SK-N-SH (cell line): ENCODE measurements around the gene SCG2. TPM values are rescaled to one million over a fixed set of nuclear protein-coding genes. Genes with fewer than 3 reads are reported as not detected.

Source experiments
- CTCF ChIA-PET: fragments of 300-600, 350-600 bp; formaldehyde crosslinking; extraction: SDS; loops from one replicate; lab custom pipeline; 2021; lab: Yijun Ruan, JAX
- POLR2A ChIA-PET: fragments of 350-600 bp; sonication (Branson Sonifier 250); formaldehyde crosslinking; extraction: SDS; loops from one replicate; lab custom pipeline; 2020; ENCODE audit warnings: antibody characterized with exemption, inconsistent platforms; lab: Yijun Ruan, JAX
- DNase-seq: peaks from one replicate; pipeline ENCODE4 v3.0.0; 2012
- H2AFZ ChIP-seq: fragments of 200-600 bp; sonication (generic); 2 replicates; pipeline ENCODE4 v1.8.1; 2016; ENCODE audit warnings: antibody characterized with exemption, mild to moderate bottlenecking, low read depth
- H3F3A ChIP-seq: fragments of 200-600 bp; sonication (generic); replicated peaks from 2 replicates; pipeline ENCODE3; 2016; ENCODE audit warnings: antibody characterized with exemption, mild to moderate bottlenecking; ENCODE audit not compliant: insufficient read depth
- H3K27ac ChIP-seq, 2 experiments: fragments of 200-500 bp in 1 of 2; fragments of 200-600 bp in 1 of 2; sonication (Bioruptor generic) in 1 of 2; sonication (generic), shearing (Covaris generic) in 1 of 2; 2 replicates each; pipeline versions ENCODE4 v1.5.1 to v1.6.1; 2014 to 2016; ENCODE audit warnings: low read depth in 2 of 2, inconsistent platforms in 1 of 2, low read length in 1 of 2, mild to moderate bottlenecking in 1 of 2, mixed read lengths in 1 of 2
- H3K27me3 ChIP-seq: fragments of 200-600 bp; sonication (generic), shearing (Covaris generic); 2 replicates; pipeline ENCODE4 v1.6.1; 2016; ENCODE audit warnings: mixed run types; ENCODE audit not compliant: insufficient read depth
- H3K36me3 ChIP-seq, 2 experiments: fragments of 200-500 bp in 1 of 2; fragments of 200-600 bp in 1 of 2; sonication (Bioruptor generic) in 1 of 2; sonication (generic) in 1 of 2; replicated peaks in 1 of 2; 2 replicates each; pipeline versions ENCODE3 to v1.5.1; 2014 to 2016; ENCODE audit warnings: low read length in 1 of 2, mild to moderate bottlenecking in 1 of 2; ENCODE audit not compliant: insufficient read depth in 2 of 2, control insufficient read depth in 1 of 2
- H3K4me1 ChIP-seq, 2 experiments: fragments of 200-500 bp in 1 of 2; fragments of 200-600 bp in 1 of 2; sonication (Bioruptor generic) in 1 of 2; sonication (generic), shearing (Covaris generic) in 1 of 2; 2 replicates each; pipeline versions ENCODE4 v1.5.1 to v1.6.1; 2014 to 2016; ENCODE audit warnings: low read depth in 1 of 2, low read length in 1 of 2, mixed run types in 1 of 2; ENCODE audit not compliant: insufficient read depth in 2 of 2, control insufficient read depth in 1 of 2
- H3K4me2 ChIP-seq: fragments of 200-600 bp; sonication (generic), shearing (Covaris generic); 2 replicates; pipeline ENCODE4 v1.6.1; 2017; ENCODE audit warnings: mixed run types
- H3K4me3 ChIP-seq, 2 experiments: fragments of 200-500 bp in 1 of 2; fragments of 200-600 bp in 1 of 2; sonication (Bioruptor generic) in 1 of 2; sonication (generic), shearing (Covaris generic) in 1 of 2; 2 replicates each; pipeline versions ENCODE4 v1.5.1 to v1.8.1; 2014 to 2016; ENCODE audit warnings: low read depth in 2 of 2, inconsistent platforms in 1 of 2, low read length in 1 of 2, mild to moderate bottlenecking in 1 of 2, mixed read lengths in 1 of 2, moderate library complexity in 1 of 2
- H3K79me2 ChIP-seq: fragments of 200-600 bp; sonication (generic); 2 replicates; pipeline ENCODE4 v1.8.1; 2017; ENCODE audit warnings: mild to moderate bottlenecking; ENCODE audit not compliant: insufficient read depth
- H3K9ac ChIP-seq: fragments of 200-600 bp; sonication (generic); 2 replicates; pipeline ENCODE4 v1.6.1; 2017; ENCODE audit warnings: mixed run types
- H3K9me2 ChIP-seq: fragments of 200-600 bp; sonication (generic); 2 replicates; pipeline ENCODE4 v1.6.1; 2017; ENCODE audit warnings: mixed run types
- H3K9me3 ChIP-seq: fragments of 200-600 bp; sonication (generic); 2 replicates; pipeline ENCODE4 v1.6.1; 2017; ENCODE audit warnings: mixed run types, mild to moderate bottlenecking, moderate library complexity
- H4K20me1 ChIP-seq: fragments of 200-600 bp; sonication (generic); 2 replicates; pipeline ENCODE4 v1.6.1; 2017; ENCODE audit warnings: mild to moderate bottlenecking, mixed run types; ENCODE audit not compliant: insufficient read depth
- ELF1 ChIP-seq: IDR thresholded peaks from 2 replicates; pipeline ENCODE4 v1.4.0; 2012
- GABPA ChIP-seq: IDR thresholded peaks from 2 replicates; pipeline ENCODE4 v1.4.0; 2012; ENCODE audit warnings: low read depth, mild to moderate bottlenecking
- GATA2 ChIP-seq: sonication (generic); formaldehyde crosslinking; IDR thresholded peaks from 2 replicates; pipeline ENCODE4 v1.5.0; 2020; ENCODE audit warnings: mild to moderate bottlenecking, missing genetic modification reagents
- MEF2A ChIP-seq: IDR thresholded peaks from 2 replicates; pipeline ENCODE4 v1.4.0; 2012; ENCODE audit warnings: low read depth, borderline replicate concordance
- REST ChIP-seq: IDR thresholded peaks from 2 replicates; pipeline ENCODE4 v1.6.1; 2012; ENCODE audit warnings: mild to moderate bottlenecking, low read depth, low read length, moderate library complexity
- TAF1 ChIP-seq: IDR thresholded peaks from 2 replicates; pipeline ENCODE4 v1.6.1; 2012; ENCODE audit warnings: low read depth, mild to moderate bottlenecking, low read length, moderate library complexity, borderline replicate concordance
- USF1 ChIP-seq: IDR thresholded peaks from 2 replicates; pipeline ENCODE4 v1.4.0; 2012; ENCODE audit warnings: low read depth, borderline replicate concordance
- USF2 ChIP-seq: fragments of 150-350 bp; IDR thresholded peaks from 2 replicates; pipeline ENCODE4 v1.6.1; 2017; ENCODE audit warnings: antibody characterized with exemption, low read length, low read depth, borderline replicate concordance
- WGBS: methylation state at CpG from one replicate; pipeline ENCODE4 v1.1.6; 2017; ENCODE audit warnings: low lambda C conversion rate; 5-methylcytosine and 5-hydroxymethylcytosine counted together
- polyA plus RNA-seq, 3 experiments: library from polyadenylated mRNA; depleted of rRNA; stranded (reverse); fragments of >200 nt; gene quantifications; 2 replicates each; pipeline ENCODE4 v1.2.3, GENCODE V29; 2012

The SCG2 gene
- polyA plus RNA-seq, 1 of the 3 experiments (the other 2 are of a cell fraction), result 373 TPM

- 89% methylated on average over 5 of the region's 5 CpGs for WGBS
- H3K27me3 ChIP-seq, result no peaks in the 10 kb centered on the region
- CTCF ChIA-PET, result interaction anchor here (0.6 kb wide), 1 partner anchor 360 kb away, joined by 3 read pairs; no protein-coding TSS in a partner anchor
Observed at GRCh38 chr2:223607476-223607875, 5.3 kb upstream of the SCG2 start.

More at GRCh38 chr2:223607476-223607875, 5.3 kb upstream of the SCG2 start:
- Histone ChIP-seq H3K27ac (no peak overlapping the region), H3K9me3 (no peaks in the 10 kb centered on the region), H3K9ac (no peak overlapping the region), H4K20me1 (no peaks in the 10 kb centered on the region)
- DNase-seq, result no peak
- TF ChIP-seq TAF1, result no peak
- no peak for TF ChIP-seq GABPA
- TF ChIP-seq ELF1, result no peak
- no peak for TF ChIP-seq USF2
- TF ChIP-seq REST, result no peak
- TF ChIP-seq GATA2 (CRISPR knock-in tag), result no peak
- no peak for TF ChIP-seq MEF2A
- no peak for TF ChIP-seq USF1
- TF ChIP-seq, all 33 proteins: peak for 0
- H3F3A ChIP-seq, result peaks cover 17% of the 10 kb centered on the region
- no peaks in the 10 kb centered on the region for H3K79me2 ChIP-seq
- no peak overlapping the region for H3K4me3 ChIP-seq
- POLR2A ChIA-PET, result no interaction called here
- H3K36me3 ChIP-seq, result no peaks in the 10 kb centered on the region
- peaks cover 3% of the 10 kb centered on the region in 2 experiments; a peak in 3 of 4 replicates for H3K4me1 ChIP-seq
- H2AFZ ChIP-seq, result no peak overlapping the region
- no peak overlapping the region for H3K4me2 ChIP-seq
- no peaks in the 10 kb centered on the region for H3K9me2 ChIP-seq
